NCI-H2196 (cell line): ENCODE measurements around the gene ADARB2.

ENCODE experiments used
- DNase-seq: peaks from one replicate; lab custom pipeline; 2025; ENCODE audit not compliant: unreplicated experiment; lab: John Stamatoyannopoulos, UW

The ADARB2 gene

GRCh38 chr10:1687190-1687589 lies 50.1 kb downstream of the ADARB2 start:
- no peak for DNase-seq

GRCh38 chr10:1686491-1686749 lies 50.9 kb downstream of the ADARB2 start:
- no peak for DNase-seq

GRCh38 chr10:1685699-1686490 lies 51.4 kb downstream of the ADARB2 start:
- no peak for DNase-seq

- DNase-seq: no peak
Observed at GRCh38 chr10:1684991-1685390, 52.3 kb downstream of the ADARB2 start.

DNA sequence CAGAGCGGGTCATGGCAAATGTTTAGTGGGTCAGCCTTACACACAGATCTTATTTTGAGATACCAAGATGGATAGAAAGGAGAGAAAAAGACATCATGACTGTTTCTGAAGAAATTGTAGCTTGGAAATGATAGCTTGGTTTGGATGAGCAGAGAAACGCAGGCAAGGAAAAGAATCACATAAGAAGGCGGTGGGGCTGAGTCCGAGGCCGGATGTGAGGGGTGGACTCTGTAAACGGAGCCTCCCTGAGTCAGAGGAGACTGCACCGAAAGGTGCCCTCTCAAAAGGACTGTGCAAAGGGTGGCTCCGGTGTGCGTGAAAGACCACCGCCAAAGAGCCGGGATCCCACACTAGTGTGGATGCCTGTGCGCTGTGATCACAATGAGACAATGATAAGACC lies 53.7 kb downstream of the ADARB2 start:
- DNase-seq: no peak

- DNase-seq: no peak
Observed at GRCh38 chr10:1679821-1680650, 57.3 kb downstream of the ADARB2 start.

DNA sequence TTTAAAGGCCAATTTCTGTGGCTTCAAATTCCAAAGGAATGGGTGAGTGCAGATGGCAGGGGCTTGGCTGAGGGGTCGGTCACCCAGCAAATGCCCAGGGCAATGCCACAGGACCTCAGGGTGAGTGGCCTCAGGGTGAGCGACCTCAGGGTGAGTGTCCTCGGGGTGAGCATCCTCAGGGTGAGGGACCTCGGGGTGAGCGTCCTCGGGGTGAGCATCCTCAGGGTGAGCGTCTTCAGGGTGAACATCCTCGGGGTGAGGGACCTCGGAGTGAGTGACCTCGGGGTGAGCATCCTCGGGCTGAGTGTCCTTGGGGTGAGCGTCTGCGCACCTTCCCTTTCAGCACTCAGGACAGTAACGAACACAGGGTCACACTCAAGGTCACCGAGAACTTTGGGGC lies 59.2 kb downstream of the ADARB2 start:
- DNase-seq: no peak

DNA sequence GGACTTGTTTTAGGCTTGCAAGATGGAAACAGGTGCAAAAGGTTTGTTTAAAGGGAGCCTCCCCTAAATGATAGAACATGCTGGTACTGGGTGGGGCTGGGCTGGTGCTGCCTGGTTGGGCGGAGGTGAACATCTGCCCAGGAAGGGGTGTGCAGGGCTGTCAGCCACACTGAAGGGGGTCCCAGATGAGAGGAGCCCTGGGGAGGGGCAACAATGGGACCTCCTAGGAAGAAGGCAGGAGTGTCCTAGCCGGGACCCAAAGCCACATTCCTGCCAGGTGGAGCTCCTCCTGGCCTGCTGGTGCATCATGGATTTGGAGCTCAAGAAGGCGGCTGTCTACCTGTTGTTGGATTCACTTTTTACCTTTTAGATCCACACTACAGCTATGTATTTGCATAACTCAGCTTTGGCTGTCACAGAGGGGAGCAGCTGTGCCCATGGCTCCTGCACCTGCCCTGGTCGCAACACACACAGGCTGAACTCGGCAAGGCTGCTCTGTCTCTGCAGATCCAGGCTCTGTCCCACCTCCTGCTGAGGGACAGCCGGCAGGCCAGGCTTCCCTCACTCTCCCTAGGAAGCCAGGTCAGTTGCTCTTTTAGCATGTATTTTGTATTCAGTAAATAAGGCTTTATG lies 59.9 kb downstream of the ADARB2 start:
- DNase-seq: no peak

DNA sequence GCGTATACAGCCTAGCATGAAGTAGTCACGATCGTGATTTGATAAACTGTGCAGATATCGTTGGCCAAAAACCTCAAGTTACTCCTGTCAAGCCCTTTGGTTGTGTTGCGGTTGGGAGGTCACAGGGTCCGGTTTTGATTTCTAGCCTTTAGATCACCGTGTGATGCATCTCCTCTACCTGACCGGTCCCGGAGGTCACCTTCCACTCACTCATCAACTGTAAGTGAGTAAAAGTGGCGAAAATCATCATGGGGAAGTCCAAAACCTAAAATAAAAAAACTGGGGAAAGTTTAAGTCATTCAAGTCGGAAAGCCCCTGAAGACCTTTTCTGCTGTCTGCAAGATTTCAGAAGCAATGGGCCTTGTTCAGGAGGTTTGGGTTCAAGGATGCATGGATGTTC lies 62.8 kb downstream of the ADARB2 start:
- DNase-seq: no peak

DNA sequence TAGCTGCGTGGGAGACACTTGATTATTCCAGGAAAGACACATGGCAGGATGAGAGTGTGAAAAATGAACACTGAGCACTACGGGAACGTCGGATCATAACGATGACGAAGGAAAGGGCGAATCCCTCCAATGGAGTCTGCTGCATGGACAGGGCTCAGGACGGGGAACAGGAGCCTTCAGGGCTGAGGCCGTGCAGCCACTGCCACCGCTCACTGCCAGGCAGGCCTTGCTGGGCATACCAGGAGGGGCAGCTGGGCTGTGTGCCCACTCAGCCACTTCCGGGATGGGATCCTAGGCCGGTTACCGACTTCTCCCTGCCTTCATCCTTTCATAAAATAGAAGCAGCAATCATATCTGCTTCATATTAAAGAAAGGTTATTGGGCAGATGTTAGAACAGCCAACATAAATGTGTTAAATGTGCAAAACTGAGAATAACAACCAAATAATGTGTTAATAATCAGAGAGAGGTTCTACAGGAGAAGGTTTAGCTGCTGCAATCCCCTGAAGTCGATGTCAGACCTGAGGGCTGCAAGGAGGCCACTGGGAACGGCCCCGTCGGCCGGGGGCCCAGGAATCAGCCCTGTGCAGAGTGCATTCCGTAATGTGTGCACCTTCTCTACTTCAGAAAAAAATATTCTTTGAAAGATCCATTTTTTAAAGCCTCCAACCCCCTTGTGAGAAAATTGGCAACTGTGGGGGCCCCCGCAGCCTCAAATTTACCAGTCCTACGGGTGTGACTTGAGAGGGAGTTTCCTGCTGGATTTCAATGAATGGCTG lies 63.6 kb downstream of the ADARB2 start:
- no peak for DNase-seq

GRCh38 chr10:1672001-1672781 lies 65.1 kb downstream of the ADARB2 start:
- no peak for DNase-seq

DNA sequence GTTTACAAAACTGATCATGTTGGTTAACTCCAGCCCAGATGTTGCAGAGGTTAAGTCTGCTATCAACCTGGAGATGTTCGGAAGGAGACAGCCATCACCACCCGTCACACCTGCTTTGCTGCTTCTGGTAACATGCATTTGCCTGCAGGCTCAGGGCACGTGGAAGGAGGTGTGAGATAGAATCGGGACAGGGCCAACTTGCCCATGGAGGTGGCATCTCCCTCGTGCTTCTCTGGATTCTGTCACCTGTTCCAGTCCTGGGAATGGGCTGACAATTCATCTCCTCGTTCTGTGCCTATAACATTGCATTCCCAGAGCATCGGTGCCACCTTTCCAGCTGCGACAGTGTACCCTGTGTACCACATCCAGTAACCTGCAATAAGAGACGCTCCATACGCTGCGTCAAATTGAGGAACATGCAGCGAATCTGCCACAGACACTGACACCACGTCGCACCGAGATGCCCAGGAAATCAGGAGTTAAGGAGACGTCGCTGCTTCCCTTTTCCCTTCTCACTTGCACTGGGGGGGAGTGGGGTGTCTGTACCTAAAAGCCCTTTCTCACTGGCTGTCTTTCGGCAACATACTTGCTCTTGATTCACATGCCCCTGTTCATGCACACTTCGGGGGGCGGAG lies 65.8 kb downstream of the ADARB2 start:
- no peak for DNase-seq

DNA sequence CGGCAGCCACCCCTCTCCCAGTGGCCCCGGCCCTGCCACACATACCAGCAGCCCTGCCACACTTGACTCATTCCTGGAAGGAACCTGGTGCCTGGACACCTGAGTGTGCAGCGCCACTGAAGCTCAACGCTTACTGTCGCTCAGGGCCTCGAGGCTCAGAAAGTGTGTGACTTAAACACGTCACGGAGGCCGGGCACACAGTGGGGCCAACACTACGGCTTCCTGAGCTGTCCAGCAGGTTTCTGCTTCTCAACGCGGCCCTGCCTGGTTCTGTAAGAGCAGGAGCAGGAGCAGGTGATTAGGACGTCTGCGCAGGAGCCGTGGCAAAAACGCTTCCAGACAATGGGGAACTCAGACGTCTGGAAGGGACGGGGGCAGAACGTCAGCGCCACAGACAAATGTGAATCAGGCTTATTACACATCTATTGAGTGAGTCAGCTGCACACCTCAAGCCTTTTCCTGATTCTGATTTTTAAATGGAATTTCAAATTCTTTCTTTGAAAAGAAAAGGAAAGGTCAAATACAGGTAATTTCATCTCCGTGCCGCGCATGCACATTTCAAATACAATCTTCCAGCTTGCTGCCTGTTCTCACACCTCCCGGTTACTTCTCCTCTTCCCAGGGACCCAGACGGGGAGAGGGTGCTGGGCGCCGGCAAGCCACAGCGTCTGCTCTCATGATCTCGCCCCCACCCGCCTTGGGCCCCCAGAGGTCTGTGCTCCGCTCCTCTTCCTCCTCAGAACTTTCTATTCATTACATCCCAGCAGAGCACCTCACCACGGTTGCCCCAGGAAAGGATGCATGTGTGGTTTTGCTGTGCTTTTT lies 66.6 kb downstream of the ADARB2 start:
- DNase-seq: no peak

DNA sequence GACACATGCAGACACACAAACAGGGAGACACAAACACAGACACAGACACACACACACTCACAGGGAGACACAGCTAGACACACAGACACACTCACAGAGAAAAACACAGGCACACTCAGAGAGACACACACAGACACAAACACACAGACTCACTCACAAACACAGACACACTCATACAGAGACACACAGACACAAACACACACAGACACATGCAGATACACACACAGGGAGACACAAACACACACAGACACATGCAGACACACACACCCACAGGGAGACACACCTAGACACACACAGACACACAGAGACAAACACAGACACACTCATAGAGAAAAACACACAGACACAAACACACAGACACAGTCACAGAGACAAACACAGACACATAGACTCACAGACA lies 67.9 kb downstream of the ADARB2 start:
- DNase-seq: no peak

DNA sequence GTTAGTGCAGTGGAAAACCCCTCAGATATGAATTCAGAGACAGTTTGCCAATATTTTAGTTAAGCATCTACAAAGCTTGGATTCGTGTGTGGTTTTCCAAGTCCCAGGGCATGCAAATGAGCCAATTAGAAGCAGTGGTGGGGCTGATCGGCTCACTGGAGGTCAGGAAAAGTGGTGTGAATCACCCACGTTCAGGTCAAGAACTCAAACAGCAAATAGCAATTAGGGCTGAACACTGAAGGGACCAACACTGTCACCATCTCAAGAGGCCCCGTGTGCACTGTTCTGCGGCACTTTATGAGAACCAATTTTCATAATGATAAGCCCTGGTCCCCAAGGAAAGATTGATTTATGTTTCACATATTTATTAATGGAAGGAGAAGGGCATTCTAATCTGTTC lies 68.9 kb downstream of the ADARB2 start:
- DNase-seq: no peak

GRCh38 chr10:1667392-1667791 lies 69.9 kb downstream of the ADARB2 start:
- DNase-seq: no peak

DNA sequence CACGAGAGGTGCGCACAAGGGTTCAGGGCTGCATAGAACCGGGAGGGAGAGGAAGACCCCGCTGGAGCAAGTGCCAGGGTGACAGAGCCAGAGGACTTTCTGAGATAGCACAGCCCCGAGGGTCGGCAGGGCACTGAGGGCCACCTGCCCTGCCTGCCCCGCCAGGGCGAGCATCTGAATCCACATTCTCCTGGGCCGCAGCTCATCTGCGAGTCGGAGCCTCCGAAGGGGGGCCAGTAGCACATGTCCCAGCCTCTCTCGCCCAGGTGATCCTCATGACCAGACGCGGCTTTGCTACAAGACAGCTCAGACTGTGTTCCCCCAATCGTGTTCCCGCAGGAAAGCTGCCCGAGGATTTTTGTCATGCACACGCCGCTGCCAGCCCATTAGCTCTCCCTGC lies 71.2 kb downstream of the ADARB2 start:
- DNase-seq: no peak

DNA sequence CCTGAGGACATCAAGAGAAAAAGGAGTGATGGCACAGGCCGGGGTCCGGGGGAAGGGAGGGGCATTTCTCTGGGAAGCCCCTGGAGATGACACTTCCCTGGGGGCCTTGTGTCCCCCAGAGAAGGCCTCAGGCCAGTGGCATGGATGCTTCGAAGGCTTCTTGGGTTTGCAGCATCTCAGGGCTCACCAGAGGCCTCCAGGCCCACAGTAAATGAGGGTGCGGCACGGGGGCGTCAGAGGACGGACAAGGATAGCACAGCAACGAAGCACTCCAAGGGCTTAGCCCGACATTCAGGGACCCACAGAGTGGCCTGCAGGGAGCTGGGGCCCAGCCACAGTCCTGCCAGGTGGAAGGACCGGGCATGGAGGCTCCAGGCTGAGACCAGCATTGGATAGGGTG lies 71.6 kb downstream of the ADARB2 start:
- DNase-seq: no peak

- no peak for DNase-seq
Observed at GRCh38 chr10:1665021-1665661, 72.2 kb downstream of the ADARB2 start.
